SK-N-MC (cell line): Measurements from ENCODE around the gene BHMT.

ENCODE experiments used
- FOXP2 ChIP-seq: optimal IDR thresholded peaks from 2 replicates; pipeline ENCODE3; 2011; ENCODE audit warnings: mild to moderate bottlenecking, moderate library complexity; ENCODE audit not compliant: insufficient read depth; ENCODE audit errors: extremely low read length, control extremely low read depth
- POLR2AphosphoS5 ChIP-seq: IDR thresholded peaks from 2 replicates; pipeline ENCODE4 v1.6.1; 2012; ENCODE audit warnings: mild to moderate bottlenecking, low read depth, low read length, borderline replicate concordance

- TF ChIP-seq FOXP2, result no peak
- TF ChIP-seq POLR2AphosphoS5, result no peak
Measured at GRCh38 chr5:79069488-79070349, 41.9 kb upstream of the BHMT start, which contains the start of the genes BHMT2 and DMGDH.
